Measurements from ENCODE around the gene C19orf25. TPM values are rescaled to one million over a fixed set of nuclear protein-coding genes. Genes with fewer than 3 reads are reported as not detected.

C19orf25 gene
- total and polyA plus RNA-seq, 10 of the 15 experiments (the other 5 are each of a cell fraction or from before 2014, with no cell fraction given), result 1.2 to 67.0 (median 25.6) TPM

DNA sequence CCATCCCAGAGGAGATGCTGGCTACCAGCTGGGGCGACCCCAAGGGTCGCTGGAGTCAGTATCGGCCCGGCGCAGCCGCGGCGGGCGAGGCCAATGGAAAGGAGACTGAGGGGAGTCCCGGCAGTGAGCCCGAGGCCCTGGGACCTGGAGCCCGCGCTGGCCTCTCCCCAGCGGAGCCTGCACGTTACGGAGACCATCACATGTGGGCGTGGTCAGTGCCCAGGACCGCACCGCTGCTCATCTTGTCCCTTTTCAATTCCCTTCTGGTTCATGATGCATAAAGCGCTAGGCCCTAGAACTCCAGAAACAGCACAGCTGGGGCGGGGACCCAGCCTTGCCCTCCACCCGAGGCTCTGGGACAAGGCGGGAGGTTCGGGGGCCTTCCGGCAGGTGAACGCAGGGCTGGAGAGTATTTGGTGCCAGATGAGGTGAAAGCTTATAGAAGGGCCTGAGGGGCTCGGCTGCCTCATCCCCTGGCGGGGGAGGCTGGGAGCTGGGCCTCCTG lies 8.0 kb downstream of the C19orf25 start:
- ChIA-PET POLR2A (interaction anchor here (0.6 kb wide), 1 partner anchor 1905 kb away, joined by 8 read pairs; no protein-coding TSS in a partner anchor), SMC1A (ENCODE audit: uncharacterized antibody, unreplicated experiment) (interaction anchor here (0.6 kb wide), 1 partner anchor 161 kb away, joined by 3 read pairs; no protein-coding TSS in a partner anchor), RAD21 (ENCODE audit: unreplicated experiment) (no interaction called here), CTCF (interaction anchor here (1.1 kb wide), 1 partner anchor 227 kb away, joined by 3 read pairs; no protein-coding TSS in a partner anchor)
- H3K4me1 ChIP-seq (ENCODE audit: control insufficient read depth, insufficient read depth, low read length), result peaks cover 7% of the 10 kb centered on the region
- H3K27ac ChIP-seq (ENCODE audit: control insufficient read depth, insufficient read depth), result no peak overlapping the region
- ATAC-seq (peak; percentile 53), FAIRE-seq (no peak), DNase-seq (ENCODE audit: low read depth, low spot score) (no peak)
- H3K36me3 ChIP-seq (ENCODE audit: control insufficient read depth in 2 of 2, insufficient read depth in 2 of 2, low read length in 1 of 2), result no peaks in the 10 kb centered on the region
- no TSS peak for BruUV-seq (replicated peaks)
- 11% methylated on average over 28 of the region's 28 CpGs for WGBS (ENCODE audit: insufficient coverage, insufficient replicate concordance, low lambda C conversion rate, missing lambda C conversion rate)
- no peaks in the 10 kb centered on the region for H3K79me2 ChIP-seq (ENCODE audit: control insufficient read depth, insufficient read depth, low read length)
- in situ Hi-C loops (cut with MboI), result no loop called here
- peaks cover 10 to 27% of the 10 kb centered on the region in 2 experiments for H3K27me3 ChIP-seq (replicated peaks in 1 of 2; ENCODE audit: control insufficient read depth in 2 of 2, insufficient read depth in 2 of 2, low read length in 1 of 2)
- H3K4me2 ChIP-seq (ENCODE audit: control insufficient read depth, insufficient read depth), result 0 out of 2 replicates have a peak overlapping the region, but pooled peaks have one; percentile 30
- peaks cover 7% of the 10 kb centered on the region for H4K20me1 ChIP-seq (ENCODE audit: control insufficient read depth, insufficient read depth)
- TF ChIP-seq FOXM1 (IDR thresholded peaks at IDR 0.05; ENCODE audit: low read depth, low read length) (no peak), POLR2A (IDR thresholded peaks at IDR 0.05; ENCODE audit: low read depth, low read length) (peak; percentile 61)
- no peaks in the 10 kb centered on the region for H3K9me3 ChIP-seq (replicated peaks; ENCODE audit: control insufficient read depth, insufficient read depth, low read length)
- H3K9ac ChIP-seq (ENCODE audit: control insufficient read depth, insufficient read depth, low read length), result no peak overlapping the region
- intact Hi-C loops (cut with micrococcal nuclease; ENCODE audit: unreplicated experiment), result no loop called here
- H2AFZ ChIP-seq (ENCODE audit: control insufficient read depth, low read depth, low read length), result no peak overlapping the region
- H3K4me3 ChIP-seq, result no peak overlapping the region; the same call in 1 of the 2 replicates

DNA sequence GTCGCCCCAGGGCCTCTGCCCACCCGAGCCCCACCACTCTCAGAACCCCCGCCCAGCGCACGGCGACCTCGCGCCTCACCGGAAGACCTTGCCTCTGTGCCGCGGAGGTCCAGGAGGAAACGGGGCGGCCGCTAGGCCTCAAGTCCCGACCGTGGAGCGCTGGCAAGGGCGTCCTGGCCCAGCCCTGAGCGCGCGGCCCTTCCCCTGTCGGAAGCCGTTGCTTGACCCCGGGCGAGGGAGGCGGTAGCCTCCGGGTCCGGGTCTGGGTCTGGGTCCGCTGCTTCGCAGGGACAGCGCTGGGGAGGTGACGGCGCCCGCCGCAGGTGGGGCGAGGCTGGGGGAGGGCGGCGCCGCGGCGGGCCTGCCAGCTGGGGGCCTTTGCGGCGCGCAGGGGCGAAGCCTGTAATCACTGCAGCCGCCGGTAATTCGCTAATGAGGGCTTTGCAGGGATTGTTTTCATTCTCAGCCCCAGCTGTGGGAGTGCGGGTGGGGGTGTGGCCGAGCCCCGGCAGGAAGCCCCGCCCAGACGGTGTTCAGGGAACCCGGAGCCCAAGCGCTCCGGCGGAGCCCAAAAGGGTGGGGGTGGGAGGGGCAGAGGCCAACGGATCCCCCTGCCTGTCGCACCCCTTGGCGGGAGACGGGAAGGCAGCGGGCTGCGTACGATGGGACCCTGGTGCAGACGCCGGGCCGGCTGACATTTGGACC lies 8.6 kb downstream of the C19orf25 start:
- H3K9ac ChIP-seq (ENCODE audit: control insufficient read depth, insufficient read depth, low read length), result no peak overlapping the region
- H2AFZ ChIP-seq (ENCODE audit: control insufficient read depth, low read depth, low read length), result no peak overlapping the region
- H3K79me2 ChIP-seq (ENCODE audit: control insufficient read depth, insufficient read depth, low read length), result no peaks in the 10 kb centered on the region
- POLR2A ChIA-PET, result no interaction called here
- peaks cover 7% of the 10 kb centered on the region for H3K4me1 ChIP-seq (ENCODE audit: control insufficient read depth, insufficient read depth, low read length)
- 9% methylated on average over 58 of the region's 67 CpGs for WGBS (ENCODE audit: insufficient coverage, insufficient replicate concordance, low lambda C conversion rate, missing lambda C conversion rate)
- peak overlapping the region; percentile 33; the same call in 1 of the 2 replicates for H3K4me2 ChIP-seq (ENCODE audit: control insufficient read depth, insufficient read depth)
- BruUV-seq (replicated peaks), result no TSS peak
- peak; percentile 55 for ATAC-seq
- SMC1A ChIA-PET (ENCODE audit: uncharacterized antibody, unreplicated experiment), result no interaction called here
- H3K27ac ChIP-seq (ENCODE audit: control insufficient read depth, insufficient read depth), result no peak overlapping the region
- RAD21 ChIA-PET (ENCODE audit: unreplicated experiment), result no interaction called here
- H3K27me3 ChIP-seq (replicated peaks in 1 of 2; ENCODE audit: control insufficient read depth in 2 of 2, insufficient read depth in 2 of 2, low read length in 1 of 2), result peaks cover 10 to 27% of the 10 kb centered on the region in 2 experiments
- no peaks in the 10 kb centered on the region for H3K9me3 ChIP-seq (replicated peaks; ENCODE audit: control insufficient read depth, insufficient read depth, low read length)
- DNase-seq (ENCODE audit: low read depth, low spot score), result no peak
- no peaks in the 10 kb centered on the region for H3K36me3 ChIP-seq (ENCODE audit: control insufficient read depth in 2 of 2, insufficient read depth in 2 of 2, low read length in 1 of 2)
- H3K4me3 ChIP-seq, result no peak overlapping the region; the same call in 1 of the 2 replicates
- peaks cover 7% of the 10 kb centered on the region for H4K20me1 ChIP-seq (ENCODE audit: control insufficient read depth, insufficient read depth)
- no peak for FAIRE-seq
- CTCF ChIA-PET, result no interaction called here
- intact Hi-C loops (cut with micrococcal nuclease; ENCODE audit: unreplicated experiment) (no loop called here), in situ Hi-C loops (cut with MboI) (no loop called here)
- 0 out of 2 replicates have a peak, but pooled peaks have one; percentile 23 for TF ChIP-seq POLR2A (IDR thresholded peaks at IDR 0.05; ENCODE audit: low read depth, low read length)
- TF ChIP-seq BACH1 (IDR thresholded peaks at IDR 0.05; ENCODE audit: borderline replicate concordance), result no peak

Measured in GM12878 (cell line).